Superior temporal gyrus (tissue), 1 donor: ENCODE data around the gene ZNRF3.
A peak's percentile ranks its signal among the peaks of the same experiment; 100 is the strongest.
"Not testable (repeated sequence)": the region's sequence is repeated elsewhere in the genome, so short reads cannot be mapped to it uniquely, and the experiment has no call there.

Experiments used
- DNase-seq: peaks from one replicate; pipeline ENCODE4 v3.0.0-alpha.2; 2016; ENCODE audit errors: extremely low spot score

ZNRF3 gene

DNA sequence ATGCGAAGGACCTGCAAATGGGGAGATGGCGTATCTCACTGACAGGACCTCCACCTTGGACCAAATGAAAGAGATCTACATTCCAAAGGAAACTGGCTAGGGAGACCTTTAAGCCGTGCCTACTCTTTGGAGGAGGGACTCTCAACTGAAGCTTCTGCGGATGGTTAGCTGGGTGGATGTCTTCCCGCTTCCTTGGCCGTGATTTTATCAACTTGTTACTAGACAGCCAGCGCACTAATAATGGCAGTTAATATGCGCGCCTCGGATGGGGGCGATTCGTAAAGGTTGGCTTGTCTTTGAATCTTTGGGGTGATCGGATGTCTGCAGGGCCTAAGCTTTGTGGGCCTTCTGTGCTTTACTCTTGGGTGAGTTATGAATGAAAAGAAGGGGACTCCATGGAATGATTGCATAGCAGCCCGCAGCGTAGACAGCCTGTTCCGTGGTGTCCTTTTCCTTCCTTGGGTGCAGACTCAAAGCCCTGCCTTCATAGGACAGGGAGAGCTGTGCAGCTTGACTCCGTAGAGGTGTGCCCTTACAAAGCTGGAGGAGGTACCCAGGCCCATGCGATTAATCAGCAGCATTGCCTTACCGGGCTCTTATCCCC is 1.5 kb downstream of the ZNRF3 start:
- DNase-seq = no peak

DNA sequence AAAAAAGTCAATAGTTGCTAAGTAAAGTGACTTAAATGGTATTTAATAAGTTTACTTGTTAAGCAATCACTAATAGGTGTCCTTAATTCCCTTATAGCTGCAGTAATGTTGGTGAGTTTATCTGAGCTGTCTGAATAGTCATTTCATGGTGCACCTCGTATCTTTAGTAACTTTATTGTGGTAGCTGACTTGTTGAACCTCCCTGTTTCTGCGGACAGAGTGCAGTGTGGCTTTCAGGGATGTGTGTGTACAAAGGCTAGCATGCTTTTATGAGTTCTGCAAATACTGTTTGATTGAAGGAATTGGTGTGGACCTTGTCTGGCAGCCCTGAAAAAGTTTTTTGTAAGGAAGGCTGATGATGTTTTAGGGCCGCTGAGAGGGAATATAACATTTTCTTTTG is 2.6 kb downstream of the ZNRF3 start:
- DNase-seq = no peak

DNA sequence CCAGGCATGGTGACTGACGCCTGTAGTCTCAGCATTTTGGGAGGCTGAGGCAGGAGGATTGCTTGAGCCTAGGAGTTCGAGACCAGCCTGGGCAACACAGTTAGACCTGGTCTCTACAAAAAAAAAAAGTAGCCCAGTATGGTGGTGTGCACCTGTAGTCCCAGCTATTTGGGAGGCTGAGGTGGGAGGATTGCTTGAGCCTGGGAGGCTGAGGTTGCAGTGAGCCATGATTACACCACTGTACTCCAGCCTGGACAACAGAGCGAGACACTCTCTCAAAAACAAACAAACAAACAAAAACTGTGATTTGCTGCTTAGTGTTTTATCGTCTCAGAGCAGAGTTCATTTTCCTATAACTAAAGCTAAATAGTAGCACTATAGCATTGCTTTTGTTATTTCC is 3.3 kb downstream of the ZNRF3 start:
- DNase-seq = not testable (repeated sequence)

DNA sequence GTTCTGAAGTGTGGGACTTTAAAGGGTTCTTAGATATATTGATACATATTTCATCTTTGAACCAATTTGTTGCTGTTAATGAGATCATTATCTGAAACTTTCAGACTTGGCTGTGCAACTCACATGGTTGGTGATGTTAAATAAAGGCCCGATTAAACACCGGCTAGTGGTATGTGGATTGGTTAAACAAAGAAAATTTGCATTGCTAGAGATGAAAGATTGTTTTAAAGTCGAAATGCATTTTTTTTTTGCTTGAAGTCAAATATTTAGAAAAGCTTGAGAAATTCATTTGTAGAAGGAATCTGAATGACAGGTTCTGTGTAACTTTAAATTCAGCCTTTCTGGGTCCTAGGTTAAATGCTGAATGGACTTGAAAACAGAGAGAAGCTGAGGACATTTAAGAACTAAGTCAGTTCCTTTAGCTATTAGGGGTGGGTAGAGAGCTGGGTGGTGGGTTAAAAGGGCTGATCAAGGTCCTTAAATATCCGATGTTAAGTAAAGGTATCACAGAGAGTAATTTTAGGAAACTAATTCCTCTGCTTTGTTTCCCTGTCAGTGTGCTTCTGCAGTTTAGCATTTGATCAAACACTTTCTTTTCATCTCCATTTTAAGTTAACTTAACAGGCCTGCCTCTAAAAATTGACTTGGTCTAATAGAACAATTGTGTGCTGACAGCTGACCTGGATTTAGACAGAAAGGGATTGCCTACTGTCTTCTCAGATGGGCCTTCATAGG is 4.5 kb downstream of the ZNRF3 start:
- DNase-seq = peak; percentile 5

DNA sequence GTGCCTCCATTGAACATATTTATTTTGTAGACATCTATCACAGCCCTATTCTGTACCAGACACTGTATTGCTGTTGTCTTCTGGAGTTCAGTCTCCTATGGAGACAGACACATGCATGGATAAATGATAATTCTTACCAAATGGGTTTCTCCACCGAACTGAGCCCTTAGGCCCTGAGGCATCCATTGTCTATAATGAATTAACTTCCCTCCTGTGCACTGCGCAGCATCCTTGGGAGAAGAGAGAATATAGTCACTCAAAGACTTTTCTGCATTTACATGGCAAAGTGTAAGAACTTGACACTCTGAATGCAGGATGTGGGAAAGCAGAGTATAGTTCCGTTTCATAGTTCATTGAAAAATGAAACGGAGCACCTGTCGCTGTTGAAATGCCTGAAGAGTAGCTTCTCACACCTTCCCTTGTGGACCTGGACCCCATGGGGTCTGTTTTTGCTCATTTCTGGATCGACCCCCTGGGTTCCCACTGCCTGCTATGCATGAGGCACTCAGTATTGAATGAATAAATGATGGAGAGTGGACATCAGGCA is 6.2 kb downstream of the ZNRF3 start:
- DNase-seq = no peak

DNA sequence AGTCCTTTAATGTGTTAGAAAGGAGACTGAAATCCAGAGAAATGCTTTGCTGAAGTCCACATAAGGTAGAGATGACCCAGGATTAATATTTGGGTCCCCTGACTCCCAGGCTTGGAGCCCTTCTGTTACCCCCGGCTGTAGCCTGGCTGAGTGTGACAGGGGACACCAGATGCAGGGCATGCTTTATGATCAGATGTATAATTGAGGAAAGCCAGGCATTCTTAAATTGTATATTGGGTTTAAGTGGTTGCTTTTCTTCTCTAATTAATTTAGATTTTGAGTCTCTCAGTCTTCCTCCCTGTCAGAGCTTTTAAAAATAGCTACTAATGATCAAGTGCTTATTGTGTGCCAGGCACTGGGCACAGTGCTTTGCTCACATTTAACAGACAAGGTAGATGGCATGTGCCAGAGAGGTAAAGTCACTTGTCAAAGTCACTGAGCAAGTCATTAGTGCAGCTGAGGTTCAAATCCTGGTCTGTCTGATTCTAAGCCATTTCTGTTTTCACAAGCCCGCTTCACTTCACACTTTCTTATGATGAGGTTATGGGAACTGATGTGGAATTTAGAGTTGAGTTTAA is 7.9 kb downstream of the ZNRF3 start:
- DNase-seq = no peak

DNA sequence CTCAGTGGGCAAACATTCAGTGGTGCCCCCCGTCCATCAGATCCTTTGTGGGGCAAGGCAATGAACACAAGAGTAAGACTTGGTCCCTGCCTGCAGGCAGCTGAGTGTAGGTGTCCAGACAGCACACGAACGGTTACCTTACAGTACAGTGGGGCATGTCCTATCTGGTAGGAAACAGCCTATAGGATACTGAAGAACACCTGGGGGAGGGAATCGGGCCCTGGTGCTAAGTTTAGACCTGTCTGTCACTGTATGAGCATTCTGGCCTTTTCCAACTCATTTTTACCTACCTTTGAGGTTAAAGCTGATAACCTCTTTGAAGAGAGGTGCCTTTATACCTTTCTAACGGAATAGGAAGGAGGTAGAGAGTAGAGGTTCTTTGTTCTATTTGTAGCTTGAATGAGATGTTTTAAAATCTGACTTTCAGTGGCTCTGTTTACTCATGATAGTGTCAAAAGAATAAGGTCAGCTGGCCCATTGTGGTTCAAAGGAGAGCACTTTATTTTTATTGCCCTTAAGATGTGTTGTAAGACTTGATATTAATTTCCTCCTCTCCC is 8.9 kb downstream of the ZNRF3 start:
- no peak for DNase-seq

DNA sequence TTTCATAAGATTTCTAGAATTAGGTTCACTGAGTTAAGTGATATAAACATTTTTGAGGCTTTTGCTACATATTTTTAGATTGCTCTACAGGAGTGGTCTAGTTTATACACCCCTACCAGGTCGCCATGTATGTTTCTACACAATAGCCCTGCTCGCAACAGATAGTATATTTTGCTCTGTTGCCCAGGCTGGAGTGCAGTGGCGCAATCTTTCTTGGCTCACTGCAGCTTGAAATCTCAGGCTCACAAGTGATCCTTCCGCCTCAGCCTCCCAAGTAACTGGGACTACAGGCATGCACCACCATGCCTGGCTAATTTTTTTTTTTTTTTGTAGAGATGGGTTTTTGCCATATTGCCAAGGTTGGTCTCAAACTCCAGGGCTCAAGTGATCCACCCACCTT is 10.4 kb downstream of the ZNRF3 start:
- no peak for DNase-seq

DNA sequence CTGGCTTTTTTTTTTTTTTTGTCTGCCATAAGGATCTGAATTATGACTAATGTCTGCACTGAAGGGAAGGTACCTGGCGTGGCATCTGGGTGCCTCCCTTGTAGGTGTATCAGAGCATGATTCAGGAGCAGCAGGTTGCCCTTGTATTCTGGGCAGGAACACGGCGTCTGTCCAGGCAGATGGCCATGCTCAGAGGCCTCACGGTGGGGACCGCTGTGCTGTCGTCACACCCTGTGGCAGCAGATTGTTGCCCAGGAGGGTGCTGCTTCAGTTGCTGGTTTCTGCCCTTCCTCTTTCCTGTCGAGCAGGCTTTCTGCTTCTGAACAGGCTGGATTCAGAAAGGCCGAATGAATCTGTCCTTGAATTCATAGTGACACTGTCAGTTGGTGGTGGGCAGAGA is 11.0 kb downstream of the ZNRF3 start:
- no peak for DNase-seq

DNA sequence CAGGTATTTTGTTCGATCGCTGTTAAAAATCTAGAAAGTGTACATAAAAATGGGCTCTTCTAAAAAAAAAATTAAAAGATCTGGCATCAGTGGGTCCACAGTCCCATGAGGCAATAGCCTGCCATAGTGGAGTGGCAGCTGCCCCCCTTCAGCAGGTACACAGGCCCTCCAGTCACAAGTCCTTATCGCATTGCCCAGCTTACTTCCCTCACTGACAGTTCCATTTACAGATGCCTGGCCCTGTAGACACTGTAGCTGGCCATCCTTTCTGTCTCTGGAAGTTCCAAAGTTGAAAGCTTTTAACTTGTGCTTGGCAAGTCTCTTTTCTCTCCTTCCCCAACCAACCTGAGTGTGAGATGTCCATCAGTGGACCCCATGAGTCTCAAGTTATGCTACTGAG is 11.4 kb downstream of the ZNRF3 start:
- DNase-seq = no peak

DNA sequence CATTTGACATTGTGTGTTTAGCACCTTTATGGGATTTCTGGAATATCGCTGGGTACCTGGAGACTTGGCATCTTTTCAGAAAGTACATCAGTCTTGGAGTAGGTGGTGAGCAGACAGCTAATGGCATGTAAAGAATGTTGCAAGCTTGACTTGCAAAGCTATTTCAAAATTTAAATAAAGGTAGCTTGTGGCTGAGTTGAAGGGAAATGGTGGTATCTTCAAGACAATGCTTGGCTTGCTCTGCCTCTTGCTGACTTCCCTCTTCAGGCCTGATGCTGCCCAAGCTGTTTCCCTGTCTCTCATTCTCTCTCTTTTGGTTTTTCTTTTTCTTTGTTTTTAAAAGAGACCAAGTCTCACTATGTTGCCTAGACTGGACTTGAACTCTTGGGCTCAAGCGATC is 13.2 kb downstream of the ZNRF3 start:
- DNase-seq = no peak

DNA sequence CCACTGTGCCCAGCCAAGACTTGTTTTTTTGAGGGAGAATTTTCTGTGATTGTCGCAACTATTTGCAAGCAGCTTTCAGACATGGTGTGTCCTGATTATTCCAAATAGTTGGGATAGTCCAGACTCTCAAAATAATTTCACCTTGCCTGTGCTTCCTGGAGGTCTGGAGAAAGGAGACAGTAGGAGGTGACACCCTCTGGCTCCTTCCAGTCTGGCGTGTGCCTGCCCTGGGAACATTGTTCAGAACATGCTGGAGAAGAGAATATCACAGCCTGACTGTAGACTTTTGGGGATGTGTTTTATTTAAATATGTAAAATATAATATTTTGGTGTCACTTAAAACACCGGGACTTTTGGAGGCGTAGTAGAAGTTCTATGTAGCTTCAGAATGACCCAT is 14.9 kb downstream of the ZNRF3 start:
- DNase-seq = no peak

DNA sequence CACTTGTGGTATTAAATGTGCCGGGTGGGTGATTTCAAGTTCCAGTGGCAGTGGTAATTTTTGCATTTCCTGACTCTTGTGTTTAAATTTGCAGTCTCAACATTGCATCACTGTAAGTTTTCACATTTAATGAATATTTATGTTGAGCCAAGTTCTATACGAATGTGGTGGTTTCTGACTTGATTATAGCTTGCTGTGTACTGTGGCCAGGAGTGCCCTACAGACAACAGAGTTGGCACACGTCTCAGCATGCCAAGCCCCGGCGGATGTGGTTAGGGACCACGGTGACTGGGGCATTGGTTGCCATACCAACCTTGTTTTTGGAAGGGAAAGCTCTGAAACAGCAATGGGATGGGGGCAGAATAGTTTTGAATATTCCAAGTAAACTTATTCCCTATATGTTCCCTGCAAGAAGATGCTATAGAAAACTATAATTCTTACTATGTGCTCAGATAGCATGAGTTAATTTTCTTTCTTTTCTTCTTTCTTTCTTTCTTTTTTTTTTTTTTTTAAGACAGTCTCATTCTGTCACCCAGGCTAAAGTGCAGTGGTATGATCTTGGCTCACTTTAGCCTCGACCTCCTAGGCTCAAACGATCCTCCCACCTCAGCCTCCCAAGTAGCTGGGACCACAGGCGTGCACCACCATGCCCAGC is 16.0 kb downstream of the ZNRF3 start:
- DNase-seq = no peak

DNA sequence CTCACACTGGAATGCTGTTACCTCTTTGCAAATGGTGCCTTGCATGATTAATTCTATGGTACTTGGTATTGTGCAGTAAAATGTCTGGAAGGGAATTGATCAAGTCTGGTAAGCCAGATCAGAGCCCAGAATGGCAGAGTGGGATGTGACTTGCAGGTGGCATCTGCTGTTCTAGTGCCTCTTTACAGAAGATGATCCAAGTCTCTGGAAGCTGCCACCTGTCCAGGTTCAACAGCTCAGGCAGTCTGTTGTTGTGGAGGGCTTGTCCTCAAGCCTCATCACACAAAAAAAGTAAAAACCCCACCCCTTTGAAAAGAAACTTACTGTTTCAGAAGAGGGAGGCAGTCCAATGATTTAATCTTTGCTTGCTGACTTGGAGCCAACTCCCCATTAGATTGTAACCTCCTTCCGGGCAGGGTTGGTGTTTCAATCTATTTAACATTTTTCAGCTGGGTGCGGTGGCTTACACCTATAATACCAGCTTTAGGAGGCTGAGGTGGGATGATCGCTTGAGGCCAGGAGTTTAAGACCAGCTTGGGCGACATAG is 17.1 kb downstream of the ZNRF3 start:
- DNase-seq = no peak

DNA sequence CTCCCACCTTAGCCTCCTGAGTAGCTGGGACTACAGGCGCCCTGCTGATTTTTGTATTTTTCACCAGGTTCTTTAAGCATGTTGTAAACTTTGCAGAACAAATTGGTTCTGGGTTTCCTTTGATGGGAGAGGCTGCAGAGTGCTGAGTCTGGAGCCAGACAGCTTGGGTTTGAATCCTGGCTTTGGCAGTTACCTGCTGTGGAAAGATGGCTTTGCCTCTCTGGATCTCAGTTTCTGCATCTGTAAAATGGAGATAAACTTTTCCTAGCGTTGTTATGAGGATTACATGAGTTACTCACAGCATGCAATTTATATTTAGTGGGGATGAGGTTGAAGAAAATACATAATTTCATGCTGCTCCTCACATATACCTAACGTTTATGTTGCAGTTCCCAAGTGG is 19.1 kb downstream of the ZNRF3 start:
- DNase-seq = no peak

DNA sequence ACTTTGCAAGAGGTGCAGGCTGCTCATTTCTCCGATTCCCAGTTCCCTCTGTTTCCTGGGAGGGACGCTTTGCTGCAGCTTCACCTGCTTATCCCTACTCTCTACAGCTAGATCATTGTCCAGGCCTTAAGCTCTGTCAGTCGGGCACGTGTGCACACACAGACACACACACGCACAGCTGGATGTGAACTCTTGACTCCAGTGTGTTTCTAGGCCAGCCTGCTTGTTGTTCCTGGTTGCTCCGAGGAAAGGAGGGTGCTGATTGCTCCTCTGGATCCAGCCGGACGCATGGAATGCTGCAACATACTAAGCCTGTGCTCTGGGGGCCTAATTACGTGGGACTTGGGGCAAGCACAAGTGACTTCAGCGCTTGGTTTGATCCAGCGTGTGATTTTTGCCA is 19.7 kb downstream of the ZNRF3 start:
- no peak for DNase-seq

DNA sequence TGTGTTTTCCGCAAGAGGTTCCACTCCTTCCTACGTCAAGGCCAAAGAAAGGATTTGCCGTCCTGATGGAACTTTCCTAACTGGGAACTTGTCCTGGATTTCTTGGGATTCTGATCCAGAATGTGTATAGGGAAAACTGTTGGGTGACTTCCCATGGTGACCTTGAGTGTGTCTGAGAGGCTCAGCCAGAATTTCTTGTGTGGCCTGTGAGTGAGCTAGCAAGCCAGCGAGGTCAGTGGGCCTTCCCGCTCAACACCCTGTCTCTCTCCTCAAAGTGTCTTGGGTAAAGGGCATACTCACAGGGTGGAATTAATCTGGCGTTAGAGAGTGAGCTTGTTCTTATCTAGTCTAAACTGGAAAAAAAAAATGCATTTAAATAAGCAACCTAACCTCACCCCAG is 20.4 kb downstream of the ZNRF3 start:
- no peak for DNase-seq

DNA sequence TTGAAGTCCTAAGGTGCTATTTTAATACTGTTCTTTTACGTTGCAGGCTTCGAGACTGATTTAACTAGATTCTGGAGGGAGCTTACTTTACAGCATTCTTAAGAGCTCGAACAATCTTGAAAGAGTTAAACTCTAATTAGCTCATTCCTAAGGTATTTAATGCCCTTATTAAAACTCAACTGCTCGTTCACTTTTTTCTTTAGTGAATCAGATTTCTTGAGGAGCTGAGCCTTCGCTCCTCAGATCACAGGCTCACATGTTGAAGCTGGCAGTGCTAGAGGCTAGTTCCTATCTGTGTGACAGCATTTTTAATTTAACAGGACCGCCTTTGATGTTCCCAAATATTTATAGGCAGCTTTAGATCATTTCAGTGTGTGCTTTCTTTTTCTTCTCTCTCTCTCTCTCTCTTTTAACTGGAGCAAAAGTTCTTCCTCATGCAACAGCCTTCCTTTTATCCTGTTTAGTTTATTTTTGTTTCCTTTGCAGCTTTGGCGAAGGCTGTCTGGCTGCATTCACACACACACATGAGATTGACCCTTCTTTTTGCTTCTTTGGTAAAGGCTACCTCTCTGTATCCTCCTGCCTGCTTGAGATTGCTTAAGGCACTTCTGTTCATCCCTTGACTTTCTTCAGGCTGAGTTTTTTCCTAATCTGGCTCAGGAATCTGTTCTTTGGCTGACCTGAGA is 21.0 kb downstream of the ZNRF3 start:
- no peak for DNase-seq

DNA sequence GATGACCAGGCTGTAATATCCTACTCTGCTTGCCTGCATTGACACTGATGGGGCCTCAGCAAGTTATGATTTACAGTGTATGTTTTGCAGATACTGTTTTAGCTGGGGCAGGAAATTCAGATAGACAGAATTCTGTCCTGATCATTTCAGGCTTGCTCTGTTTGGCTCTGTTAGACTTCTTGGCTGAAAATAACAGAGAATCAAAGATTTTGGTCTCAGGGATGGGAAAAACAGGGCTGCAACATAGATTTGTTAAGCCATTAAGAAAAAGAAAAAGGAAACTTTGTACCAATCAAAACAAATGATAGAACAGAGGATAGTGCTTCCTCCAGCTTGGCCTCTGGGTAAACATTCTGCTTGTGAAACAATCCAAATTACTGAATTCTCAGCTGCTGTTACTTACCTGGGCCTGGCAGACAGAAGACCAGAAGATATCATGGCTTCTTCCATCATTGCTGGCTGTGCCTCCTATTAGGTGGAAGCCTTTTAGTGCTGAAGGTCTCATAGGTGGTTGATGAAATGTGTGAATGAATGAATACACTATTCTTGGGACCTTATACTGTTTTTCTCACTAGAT is 22.0 kb downstream of the ZNRF3 start:
- DNase-seq = no peak

DNA sequence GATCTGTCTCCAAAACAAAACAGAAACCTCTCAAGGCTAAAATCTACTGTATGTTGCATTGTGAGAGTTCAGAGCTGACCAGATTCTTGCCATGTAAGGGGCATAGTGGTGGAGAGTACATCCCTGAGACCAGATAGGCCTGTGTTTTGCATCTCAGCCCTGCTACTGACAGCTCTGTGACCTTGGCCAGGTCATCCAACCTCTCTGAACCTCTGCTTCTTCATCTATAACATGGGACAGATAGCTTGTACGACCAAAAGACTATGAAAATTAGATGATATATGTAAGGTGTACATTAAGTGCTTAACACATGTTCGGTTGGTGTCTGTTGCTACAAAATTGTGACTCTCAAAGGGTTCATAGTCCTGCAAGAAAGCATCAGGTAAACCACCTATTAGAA is 22.9 kb downstream of the ZNRF3 start:
- no peak for DNase-seq
